HepG2 (cell line): ENCODE measurements around the gene ZNF547. TPM values are rescaled to one million over a fixed set of nuclear protein-coding genes. Genes with fewer than 3 reads are reported as not detected.

Source experiments
- ATAC-seq: fragments of 200-7000 bp; cut with Tn5 transposase; 3 replicates; pipeline ENCODE4 v1.9.1; 2020; ENCODE audit warnings: mild to moderate bottlenecking, moderate library complexity
- BruUV-seq: library from RNA; stranded (reverse); fragments of 400-500 nt; replicated peaks from 2 replicates; lab custom pipeline; 2021; lab: Mats Ljungman, UMichigan
- CTCF ChIA-PET: fragments of 300-600 bp; formaldehyde crosslinking; extraction: SDS; loops from one replicate; lab custom pipeline; 2021; ENCODE audit warnings: low total read pairs, inconsistent platforms, low intra/inter-chr PET ratio; lab: Yijun Ruan, JAX
- POLR2A ChIA-PET: fragments of 350-600 bp; sonication (Branson Sonifier 250); formaldehyde crosslinking; loops from one replicate; lab custom pipeline; 2020; ENCODE audit warnings: antibody characterized with exemption, inconsistent platforms; lab: Yijun Ruan, JAX
- DNase-seq: peaks from one replicate; pipeline ENCODE4 v3.0.0-alpha.2; 2015; ENCODE audit warnings: low spot score
- FAIRE-seq: peaks from 3 replicates; lab custom pipeline; 2011; peaks lifted over from hg19 to GRCh38; lab: Jason Lieb, UNC
- H2AFZ ChIP-seq: one replicate; pipeline ENCODE4 v1.6.1; 2011; ENCODE audit warnings: low read length, inconsistent platforms
- H3K27ac ChIP-seq: fragments of 300-600 bp; 3 replicates; pipeline ENCODE4 v1.8.0; 2011; ENCODE audit warnings: mixed run types, mild to moderate bottlenecking, mixed read lengths, low read length, inconsistent platforms; ENCODE audit not compliant: insufficient read depth; ENCODE audit errors: extremely low read length
- H3K27me3 ChIP-seq, 2 experiments: fragments of 200-600 bp in 1 of 2; 2 replicates in 1 of 2; 3 replicates in 1 of 2; pipeline versions ENCODE4 v1.6.0 to v1.8.0; 2011; ENCODE audit warnings: low read length in 2 of 2, mild to moderate bottlenecking in 2 of 2, moderate library complexity in 2 of 2, inconsistent platforms in 1 of 2; ENCODE audit not compliant: insufficient read depth in 2 of 2, control insufficient read depth in 1 of 2
- H3K36me3 ChIP-seq, 2 experiments: fragments of 200-600 bp in 1 of 2; replicated peaks in 1 of 2; 2 replicates in 1 of 2; 3 replicates in 1 of 2; pipeline versions ENCODE4 v1.5.1 to v1.8.0; 2011; ENCODE audit warnings: low read length in 2 of 2, inconsistent platforms in 1 of 2; ENCODE audit not compliant: insufficient read depth in 2 of 2, control insufficient read depth in 1 of 2
- H3K4me1 ChIP-seq: 2 replicates; pipeline ENCODE4 v1.5.1; 2012; ENCODE audit warnings: low read length, inconsistent platforms; ENCODE audit not compliant: insufficient read depth
- H3K4me2 ChIP-seq: 2 replicates; pipeline ENCODE4 v1.6.0; 2011; ENCODE audit warnings: low read depth, low read length, inconsistent platforms
- H3K4me3 ChIP-seq, 3 experiments: fragments of 200-600 bp in 1 of 3; sonication (generic), shearing (Covaris generic) in 1 of 3; replicated peaks in 1 of 3; 2 replicates each; pipeline ENCODE4 v1.5.1; 2011 to 2016; ENCODE audit warnings: low read length in 3 of 3, inconsistent platforms in 2 of 3, low read depth in 2 of 3, mild to moderate bottlenecking in 2 of 3, control low read depth in 1 of 3, mixed read lengths in 1 of 3; ENCODE audit not compliant: insufficient read depth in 1 of 3
- H3K79me2 ChIP-seq: one replicate; pipeline ENCODE4 v1.6.1; 2011; ENCODE audit warnings: low read length, inconsistent platforms; ENCODE audit not compliant: insufficient read depth
- H3K9ac ChIP-seq: 2 replicates; pipeline ENCODE4 v1.6.0; 2011; ENCODE audit warnings: mild to moderate bottlenecking, low read depth, low read length, inconsistent platforms; ENCODE audit not compliant: insufficient read depth
- H3K9me3 ChIP-seq: 2 replicates; pipeline ENCODE4 v1.5.1; 2012; ENCODE audit warnings: mild to moderate bottlenecking, low read length
- H4K20me1 ChIP-seq: 2 replicates; pipeline ENCODE4 v1.6.0; 2011; ENCODE audit warnings: inconsistent platforms, mild to moderate bottlenecking, low read length, moderate library complexity; ENCODE audit not compliant: insufficient read depth
- BHLHE40 ChIP-seq: IDR thresholded peaks from 2 replicates; pipeline ENCODE4 v1.6.1; 2011; ENCODE audit warnings: low read length, improper control_type of control experiment
- FOXA1 ChIP-seq, 2 experiments: fragments of 450-650 bp in 1 of 2; sonication (generic) in 1 of 2; formaldehyde crosslinking in 1 of 2; IDR thresholded peaks; 2 replicates each; pipeline versions ENCODE4 v1.4.0 to v1.6.1; 2016 to 2020; ENCODE audit warnings: missing genetic modification reagents in 1 of 2
- FOXA3 ChIP-seq: IDR thresholded peaks from 2 replicates; pipeline ENCODE4 v1.6.1; 2016; ENCODE audit warnings: missing genetic modification reagents, missing compliant biosample characterization
- JDP2 ChIP-seq: sonication (generic); formaldehyde crosslinking; IDR thresholded peaks from 2 replicates; pipeline ENCODE4 v1.8.1; 2022; ENCODE audit warnings: missing genetic modification reagents, borderline replicate concordance
- JUNB ChIP-seq: sonication (generic); formaldehyde crosslinking; IDR thresholded peaks from 2 replicates; pipeline ENCODE4 v1.8.0; 2022; ENCODE audit warnings: missing genetic modification reagents, mild to moderate bottlenecking, borderline replicate concordance
- KDM5B ChIP-seq: sonication (generic); formaldehyde crosslinking; IDR thresholded peaks from 2 replicates; pipeline ENCODE4 v1.4.0; 2020; ENCODE audit warnings: missing genetic modification reagents, mild to moderate bottlenecking, borderline replicate concordance
- NFRKB ChIP-seq: fragments of 450-650 bp; IDR thresholded peaks from 2 replicates; pipeline ENCODE4 v1.6.1; 2017
- POGZ ChIP-seq: sonication (generic); formaldehyde crosslinking; IDR thresholded peaks from 2 replicates; pipeline ENCODE4 v1.4.0; 2020; ENCODE audit warnings: mild to moderate bottlenecking, missing genetic modification reagents
- REST ChIP-seq, 2 experiments: IDR thresholded peaks; 2 replicates each; pipeline ENCODE4 v1.6.1; 2011 to 2012; ENCODE audit warnings: low read length in 2 of 2, borderline replicate concordance in 1 of 2, low read depth in 1 of 2, mild to moderate bottlenecking in 1 of 2, moderate library complexity in 1 of 2
- TCF7 ChIP-seq: sonication (generic); IDR thresholded peaks from 2 replicates; pipeline ENCODE4 v1.6.1; 2016; ENCODE audit warnings: antibody characterized with exemption, low read depth
- TFE3 ChIP-seq: IDR thresholded peaks from 2 replicates; pipeline ENCODE4 v1.6.1; 2016
- ZNF20 ChIP-seq: sonication (generic); formaldehyde crosslinking; IDR thresholded peaks from 2 replicates; pipeline ENCODE4 v1.4.0; 2020; ENCODE audit warnings: mild to moderate bottlenecking, moderate library complexity, missing genetic modification reagents
- ZNF224 ChIP-seq: sonication (generic); formaldehyde crosslinking; IDR thresholded peaks from 2 replicates; pipeline ENCODE4 v1.5.0; 2020; ENCODE audit warnings: mild to moderate bottlenecking, missing genetic modification reagents
- ZNF441 ChIP-seq: sonication (generic); formaldehyde crosslinking; IDR thresholded peaks from 2 replicates; pipeline ENCODE4 v1.7.0; 2021; ENCODE audit warnings: missing genetic modification reagents, borderline replicate concordance
- ZNF549 ChIP-seq: sonication (generic); formaldehyde crosslinking; IDR thresholded peaks from 2 replicates; pipeline ENCODE4 v1.5.0; 2020; ENCODE audit warnings: missing genetic modification reagents
- ZNF557 ChIP-seq: sonication (generic); formaldehyde crosslinking; IDR thresholded peaks from 2 replicates; pipeline ENCODE4 v1.4.0; 2020; ENCODE audit warnings: missing genetic modification reagents
- ZNF678 ChIP-seq: sonication (generic); formaldehyde crosslinking; IDR thresholded peaks from 2 replicates; pipeline ENCODE4 v1.4.0; 2020; ENCODE audit warnings: mild to moderate bottlenecking, missing genetic modification reagents
- ZNF747 ChIP-seq: sonication (generic); formaldehyde crosslinking; IDR thresholded peaks from 2 replicates; pipeline ENCODE4 v1.8.1; 2023; ENCODE audit warnings: missing genetic modification reagents, mild to moderate bottlenecking, borderline replicate concordance
- in situ Hi-C: cut with HindIII; loops from 2 replicates; pipeline ENCODE4 v1.10.0; 2017; ENCODE audit warnings: low pct_unique_long_range_greater_than_20kb; ENCODE audit not compliant: extremely low pct_ligation_motif_present
- intact Hi-C: fragments of 100-400 bp; cut with micrococcal nuclease; formaldehyde crosslinking; loops from one replicate; pipeline ENCODE4 v1.10.0; 2022; ENCODE audit not compliant: unreplicated experiment
- polyA plus RNA-seq, 8 experiments: library from polyadenylated mRNA; depleted of rRNA in 3 of 8; stranded (reverse) in 7 of 8; unstranded in 1 of 8; fragments of >200 nt; fragmentation: Illumina TruSeq in 4 of 8; extraction: Trizol in 4 of 8; gene quantifications; 2 replicates each; pipeline versions ENCODE4 v1.2.1 to v1.2.3, GENCODE V29; 2011 to 2016; ENCODE audit warnings: low read depth in 4 of 8, missing spikeins in 1 of 8, mixed read lengths in 1 of 8; ENCODE audit not compliant: insufficient read depth in 1 of 8
- total RNA-seq, 5 experiments: library from RNA; depleted of rRNA; stranded (reverse); fragments of >200 nt; fragmentation: Illumina TruSeq; extraction: Trizol; gene quantifications; 2 replicates each; pipeline ENCODE4 v1.2.3, GENCODE V29; 2016; ENCODE audit warnings: low read depth in 1 of 5

ZNF547 gene
- total and polyA plus RNA-seq, 2 of the 13 experiments (the other 11 are each of a cell fraction or from before 2014, with no cell fraction given), result 2.0 to 2.6 TPM

GRCh38 chr19:57321751-57322150 lies 41.6 kb upstream of the ZNF547 start (continued):
- TF ChIP-seq REST (IDR thresholded peaks at IDR 0.05; ENCODE audit: borderline replicate concordance in 1 of 2, low read depth in 1 of 2, low read length in 2 of 2) (no peak), TFE3 (CRISPR knock-in tag) (no peak), POGZ (CRISPR knock-in tag) (no peak)

GRCh38 chr19:57324992-57325391 lies 38.4 kb upstream of the ZNF547 start:
- ChIA-PET CTCF (no interaction called here), POLR2A (no interaction called here)
- H3K79me2 ChIP-seq, result peaks cover 28% of the 10 kb centered on the region
- in situ Hi-C loops, result no loop called here
- TF ChIP-seq ZNF557 (no peak), FOXA1 (IDR thresholded peaks at IDR 0.05) (no peak), FOXA1 (CRISPR knock-in tag; IDR thresholded peaks at IDR 0.05) (no peak), JDP2 (CRISPR knock-in tag) (no peak), ZNF747 (no peak), JUNB (CRISPR knock-in tag) (no peak), ZNF678 (CRISPR knock-in tag) (no peak), TCF7 (no peak), ZNF441 (CRISPR knock-in tag) (no peak), ZNF224 (CRISPR knock-in tag) (no peak), BHLHE40 (no peak), ZNF549 (no peak), FOXA3 (CRISPR knock-in tag) (no peak), KDM5B (CRISPR knock-in tag) (no peak), NFRKB (no peak), ZNF20 (CRISPR knock-in tag) (no peak)
- intact Hi-C loops, result loop anchor here (5.0 kb wide), 1 partner anchor 37 kb away; the partner anchor contains the start of genes TRAPPC2B and ZNF547
- H3K4me2 ChIP-seq, result no peak overlapping the region
- H3K4me1 ChIP-seq, result peaks cover 20% of the 10 kb centered on the region
- no TSS peak for BruUV-seq
- no peak overlapping the region for H2AFZ ChIP-seq
- H3K36me3 ChIP-seq, result peaks cover 20 to 53% of the 10 kb centered on the region in 2 experiments
- no peaks in the 10 kb centered on the region for H3K27me3 ChIP-seq
- ATAC-seq (no peak), FAIRE-seq (no peak), DNase-seq (no peak)
- no peak overlapping the region for H3K4me3 ChIP-seq
- no peaks in the 10 kb centered on the region for H4K20me1 ChIP-seq
- H3K27ac ChIP-seq, result no peak overlapping the region
- H3K9me3 ChIP-seq, result no peaks in the 10 kb centered on the region
- H3K9ac ChIP-seq, result no peak overlapping the region
